ENCODE measurements around the gene SARNP.
"Not testable (repeated sequence)": the region's sequence is repeated elsewhere in the genome, so short reads cannot be mapped to it uniquely, and the experiment has no call there.

Gene SARNP, protein sequence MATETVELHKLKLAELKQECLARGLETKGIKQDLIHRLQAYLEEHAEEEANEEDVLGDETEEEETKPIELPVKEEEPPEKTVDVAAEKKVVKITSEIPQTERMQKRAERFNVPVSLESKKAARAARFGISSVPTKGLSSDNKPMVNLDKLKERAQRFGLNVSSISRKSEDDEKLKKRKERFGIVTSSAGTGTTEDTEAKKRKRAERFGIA

DNA sequence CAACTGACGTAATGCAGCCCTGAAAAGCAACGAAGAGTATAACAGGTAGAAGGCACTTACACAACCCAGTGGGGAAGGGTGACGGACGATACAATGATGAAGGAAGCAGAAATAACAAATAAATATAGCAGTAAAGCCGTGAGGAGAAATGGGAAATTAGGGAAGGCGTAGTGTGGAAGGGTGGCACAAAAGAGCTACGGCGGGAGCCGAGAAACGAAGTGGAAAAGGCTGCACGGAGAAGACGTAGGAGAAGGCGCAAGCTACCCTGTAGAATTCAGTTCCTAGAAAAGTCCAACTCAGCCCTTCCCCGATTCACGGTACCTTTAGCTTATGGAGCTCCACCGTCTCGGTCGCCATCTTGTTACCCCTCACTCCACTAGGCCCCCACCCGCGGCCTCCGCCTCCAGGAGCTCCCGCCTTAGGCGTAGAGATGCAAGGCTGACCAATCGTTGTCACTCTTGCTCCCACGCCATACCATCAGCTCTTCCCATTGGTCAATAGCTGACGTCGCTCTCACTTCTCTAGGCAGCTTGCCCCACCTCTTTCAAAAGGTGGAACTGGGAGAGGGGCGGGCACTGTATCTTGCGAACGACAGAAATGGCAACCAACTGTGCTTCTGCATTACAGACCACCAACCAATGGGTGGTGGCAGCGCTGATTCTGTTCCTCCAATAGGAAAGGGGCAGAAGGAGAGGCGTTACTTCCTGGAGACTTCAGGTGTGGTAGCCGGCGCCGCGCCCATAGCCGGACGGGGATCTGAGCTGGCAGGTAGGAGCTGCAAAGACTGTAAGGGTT lies at the start of gene SARNP, which contains the start of gene ORMDL2:
TSS of gene SARNP (minus strand) at position 380 of the 795 bp plus-strand sequence. CDS start at position 357, 23 bp downstream.
TSS of gene ORMDL2 (plus strand) at position 697 of the 795 bp plus-strand sequence. CDS start 959 bp downstream, outside the sequence.
- no peak within 1 kb of the TSS for H3K4me3 Mint-ChIP-seq
- H3K9me3 Mint-ChIP-seq = no peaks in the 10 kb centered on the region
- H3K27ac Mint-ChIP-seq = no peak within 1 kb of the TSS
- peaks cover 32% of the 10 kb centered on the region for H3K4me1 Mint-ChIP-seq (ENCODE audit: low read depth)
- H3K27me3 Mint-ChIP-seq (ENCODE audit: low read depth) = no peaks in the 10 kb centered on the region
- H3K36me3 Mint-ChIP-seq (ENCODE audit: low read depth) = peaks cover 30% of the 10 kb centered on the region

DNA sequence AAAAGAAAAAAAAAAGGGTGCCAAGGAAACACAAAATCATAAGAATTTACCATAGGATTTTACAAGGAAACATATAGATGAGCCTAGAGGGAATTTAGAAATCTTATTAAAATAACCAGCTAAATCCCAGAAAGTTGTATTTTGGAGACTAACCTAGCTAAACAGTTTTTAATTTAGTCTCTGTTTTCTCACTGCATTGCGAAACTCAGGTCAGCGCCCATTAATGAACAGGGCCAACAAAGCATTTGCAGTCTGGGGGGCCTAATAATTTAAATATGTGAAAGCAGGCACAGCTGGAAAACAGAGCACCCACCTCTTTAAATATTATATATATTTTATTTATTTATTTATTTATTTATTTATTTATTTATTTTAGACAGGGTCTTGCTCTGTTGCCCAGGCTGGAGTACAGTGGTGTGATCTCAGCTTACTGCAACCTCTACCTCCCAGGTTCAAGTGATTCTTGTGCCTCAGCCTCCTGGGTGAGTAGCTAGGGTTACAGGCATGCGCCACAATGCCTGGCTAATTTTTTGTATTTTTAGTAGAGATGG lies 49.0 kb upstream of the SARNP start:
- H3K4me3 Mint-ChIP-seq; H3K9me3 Mint-ChIP-seq; H3K27me3 Mint-ChIP-seq (ENCODE audit: low read depth); H3K27ac Mint-ChIP-seq; H3K36me3 Mint-ChIP-seq (ENCODE audit: low read depth); H3K4me1 Mint-ChIP-seq (ENCODE audit: low read depth): not testable (repeated sequence)

DNA sequence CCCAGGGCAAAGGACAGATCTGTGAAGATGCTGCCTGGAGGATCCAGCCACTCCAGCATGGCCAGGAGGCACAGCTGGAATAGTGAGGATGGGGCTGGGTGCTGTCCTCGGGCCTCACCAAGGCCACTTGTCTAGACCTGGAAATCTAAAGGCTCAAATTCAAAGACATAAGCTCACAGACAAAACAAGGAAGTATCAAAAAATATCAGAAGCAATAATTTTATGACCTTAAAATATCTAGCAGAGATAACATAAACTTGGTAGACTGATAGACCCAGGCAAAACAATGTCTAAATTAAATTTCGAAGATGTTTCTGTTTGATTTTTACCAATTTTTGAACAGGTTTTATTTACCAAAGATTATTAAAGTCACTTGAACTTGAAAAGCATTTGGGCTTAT lies 47.8 kb upstream of the SARNP start:
- H3K27me3 Mint-ChIP-seq (ENCODE audit: low read depth) = no peaks in the 10 kb centered on the region
- H3K27ac Mint-ChIP-seq = no peak overlapping the region
- no peaks in the 10 kb centered on the region for H3K36me3 Mint-ChIP-seq (ENCODE audit: low read depth)
- H3K4me1 Mint-ChIP-seq (ENCODE audit: low read depth) = no peaks in the 10 kb centered on the region
- peaks cover 5% of the 10 kb centered on the region for H3K9me3 Mint-ChIP-seq
- H3K4me3 Mint-ChIP-seq = no peak overlapping the region

DNA sequence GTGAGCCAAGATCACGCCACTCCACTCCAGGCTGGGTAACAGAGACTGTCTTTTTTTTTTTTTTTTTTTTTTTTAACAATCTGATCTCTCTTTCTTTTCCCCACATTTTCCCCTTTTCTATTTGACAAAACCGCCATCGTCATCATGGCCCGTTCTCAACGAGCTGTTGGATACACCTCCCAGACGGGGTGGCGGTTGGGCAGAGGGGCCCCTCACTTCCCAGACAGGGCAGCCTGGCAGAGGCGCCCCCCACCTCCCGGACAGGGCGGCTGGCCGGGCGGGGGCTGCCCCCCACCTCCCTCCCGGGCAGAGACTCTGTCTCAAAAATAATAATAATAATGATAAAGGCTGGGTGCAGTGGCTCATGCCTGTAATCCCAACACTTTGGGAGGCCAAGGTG lies 45.4 kb upstream of the SARNP start:
- not testable (repeated sequence) for H3K4me1 Mint-ChIP-seq (ENCODE audit: low read depth); H3K36me3 Mint-ChIP-seq (ENCODE audit: low read depth); H3K4me3 Mint-ChIP-seq; H3K9me3 Mint-ChIP-seq; H3K27me3 Mint-ChIP-seq (ENCODE audit: low read depth); H3K27ac Mint-ChIP-seq

DNA sequence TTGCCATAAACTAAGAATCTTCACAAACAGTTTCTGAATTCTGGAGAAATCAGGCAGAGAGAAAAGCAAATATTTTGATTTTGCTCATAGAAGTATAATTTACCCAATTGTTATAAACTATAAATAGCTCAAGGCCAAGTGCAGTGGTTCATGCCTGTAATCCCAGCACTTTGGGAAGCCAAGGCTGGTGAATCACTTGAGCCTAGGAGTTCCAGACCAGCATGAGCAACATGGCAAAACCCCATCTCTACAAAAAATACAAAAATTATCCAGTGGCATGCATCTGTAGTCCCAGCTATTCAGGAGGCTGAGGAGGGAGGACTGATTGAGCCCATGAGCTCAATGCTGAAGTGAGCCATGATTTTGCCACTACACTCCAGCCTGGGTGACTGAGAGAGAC lies 44.8 kb upstream of the SARNP start:
- Mint-ChIP-seq H3K9me3 (peaks cover 5% of the 10 kb centered on the region), H3K27me3 (ENCODE audit: low read depth) (no peaks in the 10 kb centered on the region), H3K4me3 (no peak overlapping the region), H3K36me3 (ENCODE audit: low read depth) (no peaks in the 10 kb centered on the region), H3K4me1 (ENCODE audit: low read depth) (no peaks in the 10 kb centered on the region), H3K27ac (no peak overlapping the region)

DNA sequence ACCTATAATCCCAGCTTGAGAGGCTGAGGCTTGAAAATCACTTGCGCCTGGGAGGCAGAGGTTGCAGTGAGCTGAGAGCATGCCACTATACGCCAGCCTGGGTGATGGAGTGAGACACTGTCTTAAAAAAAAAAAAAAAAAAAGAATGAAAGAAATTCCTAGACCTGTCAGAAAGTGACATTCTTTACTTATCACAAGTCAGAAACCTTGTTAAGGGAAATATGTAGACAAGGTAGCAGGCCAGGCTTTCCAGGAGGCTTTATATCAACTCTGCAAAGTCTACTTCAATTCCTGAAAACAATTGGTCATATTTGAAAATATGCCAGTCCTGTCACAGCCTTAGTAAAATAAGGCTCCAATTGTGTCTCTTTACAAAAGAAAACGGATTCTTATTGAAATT lies 44.3 kb upstream of the SARNP start:
- Mint-ChIP-seq H3K4me3 (no peak overlapping the region), H3K27me3 (ENCODE audit: low read depth) (no peaks in the 10 kb centered on the region), H3K27ac (no peak overlapping the region), H3K4me1 (ENCODE audit: low read depth) (no peaks in the 10 kb centered on the region), H3K36me3 (ENCODE audit: low read depth) (no peaks in the 10 kb centered on the region), H3K9me3 (peaks cover 5% of the 10 kb centered on the region)

DNA sequence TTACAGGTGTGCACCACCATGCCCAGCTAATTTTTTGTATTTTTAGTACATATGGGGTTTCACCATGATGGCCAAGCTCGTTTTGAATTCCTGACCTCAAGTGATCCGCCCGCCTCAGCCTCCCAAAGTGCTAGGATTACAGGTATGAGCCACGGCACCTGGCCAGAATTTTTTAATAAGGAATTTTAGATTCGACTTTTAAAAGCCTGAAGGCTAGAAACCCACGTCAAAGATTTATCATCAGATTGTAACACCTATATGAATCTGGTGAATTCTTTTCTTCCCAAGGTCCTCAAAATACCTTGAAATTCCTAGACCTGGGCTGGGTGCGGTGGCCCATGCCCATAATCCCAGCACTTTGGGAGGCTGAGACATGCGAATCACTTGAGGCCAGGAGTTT lies 43.9 kb upstream of the SARNP start:
- peaks cover 5% of the 10 kb centered on the region for H3K9me3 Mint-ChIP-seq
- no peaks in the 10 kb centered on the region for H3K4me1 Mint-ChIP-seq (ENCODE audit: low read depth)
- no peaks in the 10 kb centered on the region for H3K36me3 Mint-ChIP-seq (ENCODE audit: low read depth)
- no peaks in the 10 kb centered on the region for H3K27me3 Mint-ChIP-seq (ENCODE audit: low read depth)
- H3K4me3 Mint-ChIP-seq = no peak overlapping the region
- H3K27ac Mint-ChIP-seq = no peak overlapping the region

DNA sequence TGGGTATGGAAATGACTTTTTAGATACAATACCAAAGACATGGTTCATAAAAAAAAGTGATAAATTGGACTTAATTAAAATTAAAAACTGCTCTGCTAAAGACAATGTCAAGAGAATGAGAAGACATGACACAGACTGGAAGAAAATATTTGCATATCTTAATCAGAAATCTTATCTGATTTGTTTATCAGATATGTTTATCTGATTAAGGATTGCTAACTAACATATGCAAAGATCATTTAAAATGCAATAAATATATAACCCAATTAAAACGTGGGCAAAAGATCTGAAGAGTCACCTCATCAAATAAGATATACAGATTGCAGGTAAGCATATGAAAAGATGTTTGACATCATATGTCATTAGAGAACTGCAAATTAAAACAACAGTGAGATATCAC lies 35.2 kb upstream of the SARNP start:
- no peaks in the 10 kb centered on the region for H3K9me3 Mint-ChIP-seq

DNA sequence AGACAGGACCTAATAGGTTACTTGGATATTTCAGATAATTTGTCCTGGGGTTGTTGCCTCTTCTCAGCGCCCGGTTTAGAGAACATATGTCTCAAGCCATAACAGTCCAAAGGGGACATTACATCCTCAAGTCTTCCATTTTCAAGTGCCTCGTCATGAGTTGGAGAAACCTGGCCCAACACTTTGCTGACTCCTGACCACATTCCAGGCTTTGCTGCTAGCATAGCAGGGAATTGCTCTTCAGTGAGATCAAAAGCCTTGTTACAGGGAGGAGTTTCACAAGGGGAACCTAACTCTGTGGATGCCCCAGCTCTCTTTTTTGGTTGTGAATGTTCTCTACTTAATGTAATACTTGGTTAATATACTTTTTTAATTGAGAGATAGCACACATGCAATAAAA lies 33.4 kb upstream of the SARNP start:
- peaks cover 19% of the 10 kb centered on the region for H3K27me3 Mint-ChIP-seq (ENCODE audit: low read depth)
- peaks cover 5% of the 10 kb centered on the region for H3K4me1 Mint-ChIP-seq (ENCODE audit: low read depth)
- no peaks in the 10 kb centered on the region for H3K36me3 Mint-ChIP-seq (ENCODE audit: low read depth)
- no peaks in the 10 kb centered on the region for H3K9me3 Mint-ChIP-seq
- no peak overlapping the region for H3K4me3 Mint-ChIP-seq
- H3K27ac Mint-ChIP-seq = no peak overlapping the region

More for the DNA sequence above, 35.2 kb upstream of the SARNP start:
- Mint-ChIP-seq H3K27me3 (ENCODE audit: low read depth) (peaks cover 19% of the 10 kb centered on the region), H3K27ac (no peak overlapping the region), H3K4me1 (ENCODE audit: low read depth) (peaks cover 2% of the 10 kb centered on the region), H3K36me3 (ENCODE audit: low read depth) (no peaks in the 10 kb centered on the region), H3K4me3 (no peak overlapping the region)

DNA sequence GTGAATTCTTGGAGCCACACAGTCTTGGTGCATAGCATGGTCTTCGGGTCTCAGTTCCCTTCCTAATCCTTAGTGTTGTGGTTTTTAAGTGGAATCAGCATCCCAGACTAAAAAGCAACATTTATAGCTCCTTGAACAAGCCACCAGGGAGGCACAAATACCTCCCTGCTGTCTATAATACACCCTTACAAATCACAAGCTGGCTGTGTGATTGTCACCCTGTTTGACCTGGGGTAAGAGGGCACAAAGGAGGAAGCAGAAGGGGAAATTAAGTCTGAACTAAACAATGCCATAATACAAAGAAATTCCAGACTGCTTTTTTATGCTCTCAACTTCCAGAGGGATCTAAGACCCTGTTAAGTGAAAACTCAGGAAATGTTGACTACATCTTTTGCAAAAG lies 32.9 kb upstream of the SARNP start:
- H3K36me3 Mint-ChIP-seq (ENCODE audit: low read depth) = no peaks in the 10 kb centered on the region
- no peak overlapping the region for H3K27ac Mint-ChIP-seq
- H3K4me1 Mint-ChIP-seq (ENCODE audit: low read depth) = peaks cover 5% of the 10 kb centered on the region
- peaks cover 19% of the 10 kb centered on the region for H3K27me3 Mint-ChIP-seq (ENCODE audit: low read depth)
- H3K4me3 Mint-ChIP-seq = no peak overlapping the region
- no peaks in the 10 kb centered on the region for H3K9me3 Mint-ChIP-seq

DNA sequence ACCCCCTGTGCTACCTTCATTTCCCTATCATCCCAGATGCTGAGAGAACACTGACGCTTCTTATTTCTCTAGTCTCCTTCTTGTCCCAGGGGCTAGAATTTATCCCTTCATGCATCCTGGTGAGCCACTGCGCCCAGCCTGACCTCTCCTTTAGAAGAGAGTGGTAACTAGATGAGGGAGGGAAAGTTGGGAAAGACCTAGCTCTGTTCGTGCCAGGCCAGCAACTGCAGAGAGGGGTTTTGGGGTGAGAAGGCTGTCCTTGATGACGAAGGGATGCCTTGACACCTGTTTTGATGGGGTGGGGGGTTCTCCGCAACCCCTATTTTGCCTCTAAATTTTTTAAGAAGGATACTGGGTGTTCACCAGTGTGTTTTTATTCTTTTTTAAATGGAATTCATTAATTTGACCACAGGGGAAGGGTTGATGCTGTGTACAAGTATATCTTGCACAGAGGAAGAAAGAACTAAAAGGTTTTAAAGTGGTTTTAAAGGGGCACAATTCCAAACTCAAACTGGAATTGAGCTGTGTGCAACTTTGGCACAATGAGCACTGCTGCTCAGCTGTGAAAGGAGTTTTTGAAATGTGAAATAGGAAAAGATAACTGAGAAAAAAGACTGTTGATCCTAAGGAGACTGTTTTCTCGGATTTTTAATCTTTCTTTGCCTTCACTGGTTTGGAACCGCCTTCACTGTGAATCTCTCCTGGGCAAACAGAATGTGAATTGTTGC lies 32.3 kb upstream of the SARNP start:
- Mint-ChIP-seq H3K9me3 (no peaks in the 10 kb centered on the region), H3K4me1 (ENCODE audit: low read depth) (peaks cover 5% of the 10 kb centered on the region), H3K36me3 (ENCODE audit: low read depth) (no peaks in the 10 kb centered on the region), H3K27me3 (ENCODE audit: low read depth) (peaks cover 19% of the 10 kb centered on the region), H3K27ac (no peak overlapping the region), H3K4me3 (no peak overlapping the region)

DNA sequence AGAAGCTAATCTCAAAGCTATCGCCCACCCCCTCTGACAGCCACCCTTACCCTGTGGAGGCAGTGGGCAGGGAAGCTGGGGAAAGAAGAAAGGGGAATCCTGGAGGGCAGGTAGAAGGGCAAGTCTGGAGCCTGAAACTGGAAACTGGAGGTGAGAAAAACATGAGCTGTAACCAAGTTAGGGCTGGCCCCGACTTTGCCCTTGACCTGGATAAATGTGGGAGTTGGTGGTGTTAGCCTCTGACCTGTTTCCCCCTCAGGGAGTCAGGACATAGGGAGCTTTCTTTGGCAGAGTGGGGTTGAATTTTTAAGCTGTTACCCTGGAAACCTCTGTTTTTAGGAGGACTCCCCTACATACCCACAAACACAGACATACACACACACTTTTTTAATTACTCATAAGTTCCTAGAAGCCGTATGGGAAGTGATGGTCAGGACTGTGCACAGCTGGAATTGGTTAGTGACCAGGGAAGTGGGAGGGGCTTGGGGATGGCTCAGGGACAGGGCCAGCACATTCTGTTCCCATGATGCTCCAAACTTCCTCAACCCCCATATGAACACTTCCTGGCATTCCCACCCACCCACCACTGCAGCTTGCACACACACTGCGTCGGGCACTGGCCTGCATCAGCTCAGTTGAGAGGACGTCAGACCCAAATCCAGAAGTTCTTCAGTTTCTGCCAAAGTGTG lies 30.2 kb upstream of the SARNP start:
- Mint-ChIP-seq H3K36me3 (ENCODE audit: low read depth) (no peaks in the 10 kb centered on the region), H3K4me3 (no peak overlapping the region), H3K9me3 (no peaks in the 10 kb centered on the region), H3K4me1 (ENCODE audit: low read depth) (peaks cover 5% of the 10 kb centered on the region), H3K27me3 (ENCODE audit: low read depth) (peaks cover 19% of the 10 kb centered on the region), H3K27ac (no peak overlapping the region)

DNA sequence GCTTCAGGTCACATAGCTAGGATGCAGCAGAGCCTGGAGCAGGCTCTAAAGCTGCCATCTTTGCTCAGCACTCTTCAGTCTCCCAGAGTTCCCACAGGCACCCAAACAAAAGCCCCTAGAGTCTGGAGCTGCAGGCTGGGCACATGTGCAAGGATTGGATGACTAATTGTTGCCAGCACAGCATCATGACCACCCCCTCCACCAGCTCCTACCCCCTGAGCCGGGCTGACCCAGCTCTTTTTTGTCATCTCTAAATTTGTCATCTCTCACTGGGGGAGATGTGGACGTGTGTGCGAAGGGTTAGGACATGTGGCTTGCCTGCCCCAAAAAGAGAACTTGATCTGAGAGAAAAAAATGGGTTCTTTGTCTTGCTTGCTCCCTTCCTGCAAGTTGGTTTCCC lies 29.5 kb upstream of the SARNP start:
- peaks cover 5% of the 10 kb centered on the region for H3K4me1 Mint-ChIP-seq (ENCODE audit: low read depth)
- H3K4me3 Mint-ChIP-seq = no peak overlapping the region
- peaks cover 14% of the 10 kb centered on the region for H3K27me3 Mint-ChIP-seq (ENCODE audit: low read depth)
- no peaks in the 10 kb centered on the region for H3K36me3 Mint-ChIP-seq (ENCODE audit: low read depth)
- no peak overlapping the region for H3K27ac Mint-ChIP-seq
- H3K9me3 Mint-ChIP-seq = no peaks in the 10 kb centered on the region

DNA sequence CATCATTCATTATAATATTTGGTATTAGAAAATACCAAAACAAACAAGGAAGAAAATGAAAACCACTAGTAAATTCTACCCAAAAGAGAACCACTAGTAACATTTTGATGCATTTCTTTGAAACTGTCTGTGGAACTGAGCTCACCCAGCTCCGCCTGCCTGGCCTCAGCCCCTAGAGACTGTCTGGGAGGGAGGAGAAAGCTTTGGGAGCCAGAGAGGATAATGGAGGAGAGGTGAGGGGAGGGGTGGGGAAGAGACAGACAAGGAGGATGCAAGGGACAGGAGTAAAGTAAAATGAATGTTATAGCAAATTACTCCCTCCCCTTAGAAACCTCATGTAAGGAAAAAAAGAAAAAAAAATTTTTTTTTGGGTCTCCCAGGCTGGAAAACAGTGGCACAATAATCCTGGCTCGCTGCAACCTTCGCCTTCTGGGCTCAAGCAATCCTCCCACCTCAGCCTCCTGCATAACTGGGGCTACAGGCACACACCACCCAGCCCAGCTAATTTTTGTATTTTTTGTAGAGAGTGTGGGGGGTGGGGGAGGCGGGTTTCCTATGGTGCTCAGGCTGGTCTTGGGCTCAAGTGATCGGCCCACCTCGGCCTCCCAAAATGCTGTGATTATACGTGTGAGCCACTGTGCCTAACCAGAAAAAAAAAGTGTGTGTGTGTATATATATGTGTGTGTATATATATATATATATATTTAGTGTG lies 28.4 kb upstream of the SARNP start:
- Mint-ChIP-seq H3K9me3 (no peaks in the 10 kb centered on the region), H3K4me3 (no peak overlapping the region), H3K27ac (no peak overlapping the region), H3K4me1 (ENCODE audit: low read depth) (peaks cover 5% of the 10 kb centered on the region), H3K27me3 (ENCODE audit: low read depth) (peaks cover 13% of the 10 kb centered on the region), H3K36me3 (ENCODE audit: low read depth) (no peaks in the 10 kb centered on the region)
